Measurements from ENCODE around the gene QRICH1. TPM values are rescaled to one million over a fixed set of nuclear protein-coding genes. Genes with fewer than 3 reads are reported as not detected.
A peak's percentile ranks its signal among the peaks of the same experiment; 100 is the strongest.

QRICH1 gene
- total and polyA plus RNA-seq, 2 of the 13 experiments (the other 11 are each of a cell fraction or from before 2014, with no cell fraction given), result 52.6 to 102 TPM

DNA sequence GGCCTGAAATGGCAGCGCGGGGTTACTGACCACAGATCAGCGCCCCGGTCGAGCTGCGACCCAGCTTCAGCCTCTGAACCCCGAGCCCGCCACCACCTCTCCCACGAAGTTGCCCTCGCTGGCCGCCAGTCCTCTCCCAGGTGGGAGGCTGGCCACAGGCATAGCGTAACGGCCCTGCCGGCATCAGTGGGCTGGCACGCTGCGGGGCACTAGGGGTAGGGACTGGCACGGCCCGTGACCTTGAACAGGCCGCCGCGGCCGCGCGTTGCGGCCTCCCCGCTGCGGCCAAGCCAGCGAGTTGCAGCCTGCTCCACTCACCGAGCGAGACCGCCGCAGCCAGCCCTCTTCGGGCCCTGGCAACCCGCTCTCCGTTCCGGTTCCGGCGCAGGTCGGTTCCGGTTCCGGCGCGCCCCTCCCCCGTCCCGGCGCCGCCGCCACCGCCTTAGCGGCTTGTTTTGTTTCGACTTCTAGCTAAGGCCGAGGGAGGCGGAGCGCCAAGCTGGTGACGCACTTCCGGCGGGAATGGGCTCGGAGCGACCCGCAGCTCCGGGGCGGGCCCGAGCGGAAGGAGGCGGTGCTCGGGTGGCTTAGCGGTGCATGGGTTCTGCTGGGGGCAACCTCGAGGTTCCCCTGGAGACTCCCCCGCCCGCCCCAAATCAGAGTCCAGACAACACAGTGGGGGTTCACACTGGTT, 26.7 kb upstream of the QRICH1 start, which contains the start of gene USP19 (continued):
- TF ChIP-seq, protein P1, sequence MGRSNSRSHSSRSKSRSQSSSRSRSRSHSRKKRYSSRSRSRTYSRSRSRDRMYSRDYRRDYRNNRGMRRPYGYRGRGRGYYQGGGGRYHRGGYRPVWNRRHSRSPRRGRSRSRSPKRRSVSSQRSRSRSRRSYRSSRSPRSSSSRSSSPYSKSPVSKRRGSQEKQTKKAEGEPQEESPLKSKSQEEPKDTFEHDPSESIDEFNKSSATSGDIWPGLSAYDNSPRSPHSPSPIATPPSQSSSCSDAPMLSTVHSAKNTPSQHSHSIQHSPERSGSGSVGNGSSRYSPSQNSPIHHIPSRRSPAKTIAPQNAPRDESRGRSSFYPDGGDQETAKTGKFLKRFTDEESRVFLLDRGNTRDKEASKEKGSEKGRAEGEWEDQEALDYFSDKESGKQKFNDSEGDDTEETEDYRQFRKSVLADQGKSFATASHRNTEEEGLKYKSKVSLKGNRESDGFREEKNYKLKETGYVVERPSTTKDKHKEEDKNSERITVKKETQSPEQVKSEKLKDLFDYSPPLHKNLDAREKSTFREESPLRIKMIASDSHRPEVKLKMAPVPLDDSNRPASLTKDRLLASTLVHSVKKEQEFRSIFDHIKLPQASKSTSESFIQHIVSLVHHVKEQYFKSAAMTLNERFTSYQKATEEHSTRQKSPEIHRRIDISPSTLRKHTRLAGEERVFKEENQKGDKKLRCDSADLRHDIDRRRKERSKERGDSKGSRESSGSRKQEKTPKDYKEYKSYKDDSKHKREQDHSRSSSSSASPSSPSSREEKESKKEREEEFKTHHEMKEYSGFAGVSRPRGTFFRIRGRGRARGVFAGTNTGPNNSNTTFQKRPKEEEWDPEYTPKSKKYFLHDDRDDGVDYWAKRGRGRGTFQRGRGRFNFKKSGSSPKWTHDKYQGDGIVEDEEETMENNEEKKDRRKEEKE (IDR thresholded peaks at IDR 0.05), result no peak
- TF ChIP-seq YEATS4 (CRISPR knock-in tag; IDR thresholded peaks at IDR 0.05; ENCODE audit: borderline replicate concordance) (peak; percentile 85; the same call in 1 of the 2 replicates), ZNF556 (CRISPR knock-in tag; IDR thresholded peaks at IDR 0.05; ENCODE audit: borderline replicate concordance) (peak; percentile 50; the same call in 1 of the 2 replicates), ZNF138 (CRISPR knock-in tag; IDR thresholded peaks at IDR 0.05; ENCODE audit: low read depth) (no peak), ZNF446 (CRISPR knock-in tag; IDR thresholded peaks at IDR 0.05) (0 out of 2 replicates have a peak, but pooled peaks have one; percentile 69), ZNF558 (CRISPR knock-in tag; IDR thresholded peaks at IDR 0.05; ENCODE audit: borderline replicate concordance) (no peak), HCFC1 (IDR thresholded peaks at IDR 0.05; ENCODE audit: low read depth, low read length) (peak; percentile 56; the same call in 1 of the 2 replicates), KAT8 (CRISPR knock-in tag; IDR thresholded peaks at IDR 0.05) (peak; percentile 98), RXRB (CRISPR knock-in tag; IDR thresholded peaks at IDR 0.05; ENCODE audit: borderline replicate concordance) (peak; percentile 66; the same call in 1 of the 2 replicates), HNF4G (IDR thresholded peaks at IDR 0.05; ENCODE audit: borderline replicate concordance, low read depth, low read length) (no peak; the same call in 1 of the 2 replicates), HNF4G (CRISPR knock-in tag; IDR thresholded peaks at IDR 0.05; ENCODE audit: borderline replicate concordance, low read depth) (no peak), CREM (IDR thresholded peaks at IDR 0.05) (peak; percentile 52; the same call in 1 of the 2 replicates), CREM (CRISPR knock-in tag; IDR thresholded peaks at IDR 0.05) (no peak), KAT7 (CRISPR knock-in tag; IDR thresholded peaks at IDR 0.05; ENCODE audit: borderline replicate concordance) (peak; percentile 83; the same call in 1 of the 2 replicates), ZNF773 (CRISPR knock-in tag; IDR thresholded peaks at IDR 0.05; ENCODE audit: borderline replicate concordance) (no peak), THAP11 (CRISPR knock-in tag; IDR thresholded peaks at IDR 0.05) (peak; percentile 92), CHD2 (IDR thresholded peaks at IDR 0.05; ENCODE audit: low read depth, low read length) (peak; percentile 37), PAF1 (CRISPR knock-in tag; IDR thresholded peaks at IDR 0.05) (no peak), ZNF720 (CRISPR knock-in tag; IDR thresholded peaks at IDR 0.05) (0 out of 2 replicates have a peak, but pooled peaks have one; percentile 79), ZNF792 (CRISPR knock-in tag; IDR thresholded peaks at IDR 0.05) (peak; percentile 64; the same call in 1 of the 2 replicates), ATF7-NPFF (CRISPR knock-in tag; IDR thresholded peaks at IDR 0.05; ENCODE audit: low read depth) (peak; percentile 88), KDM2A (CRISPR knock-in tag; IDR thresholded peaks at IDR 0.05; ENCODE audit: borderline replicate concordance, low read depth) (peak; percentile 96)
- TF ChIP-seq, protein P2, sequence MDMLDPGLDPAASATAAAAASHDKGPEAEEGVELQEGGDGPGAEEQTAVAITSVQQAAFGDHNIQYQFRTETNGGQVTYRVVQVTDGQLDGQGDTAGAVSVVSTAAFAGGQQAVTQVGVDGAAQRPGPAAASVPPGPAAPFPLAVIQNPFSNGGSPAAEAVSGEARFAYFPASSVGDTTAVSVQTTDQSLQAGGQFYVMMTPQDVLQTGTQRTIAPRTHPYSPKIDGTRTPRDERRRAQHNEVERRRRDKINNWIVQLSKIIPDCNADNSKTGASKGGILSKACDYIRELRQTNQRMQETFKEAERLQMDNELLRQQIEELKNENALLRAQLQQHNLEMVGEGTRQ (IDR thresholded peaks at IDR 0.05; ENCODE audit: low read depth, low read length), result no peak
- TF ChIP-seq, protein P2 (CRISPR knock-in tag; IDR thresholded peaks at IDR 0.05; ENCODE audit: borderline replicate concordance), result no peak
- TF ChIP-seq, protein P3, sequence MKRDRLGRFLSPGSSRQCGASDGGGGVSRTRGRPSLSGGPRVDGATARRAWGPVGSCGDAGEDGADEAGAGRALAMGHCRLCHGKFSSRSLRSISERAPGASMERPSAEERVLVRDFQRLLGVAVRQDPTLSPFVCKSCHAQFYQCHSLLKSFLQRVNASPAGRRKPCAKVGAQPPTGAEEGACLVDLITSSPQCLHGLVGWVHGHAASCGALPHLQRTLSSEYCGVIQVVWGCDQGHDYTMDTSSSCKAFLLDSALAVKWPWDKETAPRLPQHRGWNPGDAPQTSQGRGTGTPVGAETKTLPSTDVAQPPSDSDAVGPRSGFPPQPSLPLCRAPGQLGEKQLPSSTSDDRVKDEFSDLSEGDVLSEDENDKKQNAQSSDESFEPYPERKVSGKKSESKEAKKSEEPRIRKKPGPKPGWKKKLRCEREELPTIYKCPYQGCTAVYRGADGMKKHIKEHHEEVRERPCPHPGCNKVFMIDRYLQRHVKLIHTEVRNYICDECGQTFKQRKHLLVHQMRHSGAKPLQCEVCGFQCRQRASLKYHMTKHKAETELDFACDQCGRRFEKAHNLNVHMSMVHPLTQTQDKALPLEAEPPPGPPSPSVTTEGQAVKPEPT (CRISPR knock-in tag; IDR thresholded peaks at IDR 0.05; ENCODE audit: low read depth), result peak; percentile 85; the same call in 1 of the 2 replicates

All from HepG2 (cell line).